ENCODE measurements around the gene CFAP221.

CFAP221 gene

GRCh38 chr2:119536707-119537106, 7.5 kb upstream of the CFAP221 start:
- DNase-seq (ENCODE audit: low read depth in 2 of 2), result no peak

GRCh38 chr2:119537792-119538191, 6.5 kb upstream of the CFAP221 start:
- DNase-seq (ENCODE audit: low read depth in 2 of 2), result no peak

GRCh38 chr2:119541476-119541875, 2.8 kb upstream of the CFAP221 start:
- no peak for DNase-seq (ENCODE audit: low read depth in 2 of 2)

- DNase-seq (ENCODE audit: low read depth in 2 of 2), result no peak
Observed at GRCh38 chr2:119544939-119545475, 758 bp downstream of the CFAP221 start.

GRCh38 chr2:119545754-119546446, 1.7 kb downstream of the CFAP221 start:
- DNase-seq (ENCODE audit: low read depth in 2 of 2), result no peak

- no peak for DNase-seq (ENCODE audit: low read depth in 2 of 2)
Observed at GRCh38 chr2:119546447-119546767, 2.2 kb downstream of the CFAP221 start.

GRCh38 chr2:119548516-119549120, 4.4 kb downstream of the CFAP221 start:
- no peak for DNase-seq (ENCODE audit: low read depth in 2 of 2)

GRCh38 chr2:119549241-119549640, 5.0 kb downstream of the CFAP221 start:
- DNase-seq (ENCODE audit: low read depth in 2 of 2), result no peak

- DNase-seq (ENCODE audit: low read depth in 2 of 2), result no peak
Observed at GRCh38 chr2:119550346-119550745, 6.1 kb downstream of the CFAP221 start.

GRCh38 chr2:119550856-119551255, 6.6 kb downstream of the CFAP221 start:
- no peak for DNase-seq (ENCODE audit: low read depth in 2 of 2)

GRCh38 chr2:119552902-119553301, 8.7 kb downstream of the CFAP221 start:
- no peak for DNase-seq (ENCODE audit: low read depth in 2 of 2)

GRCh38 chr2:119553687-119554344, 9.6 kb downstream of the CFAP221 start:
- DNase-seq (ENCODE audit: low read depth in 2 of 2), result no peak

- DNase-seq (ENCODE audit: low read depth in 2 of 2), result no peak
Observed at GRCh38 chr2:119565481-119565880, 21.2 kb downstream of the CFAP221 start.

- no peak for DNase-seq (ENCODE audit: low read depth in 2 of 2)
Observed at GRCh38 chr2:119567292-119567691, 23.0 kb downstream of the CFAP221 start.

GRCh38 chr2:119574108-119574815, 30.0 kb downstream of the CFAP221 start:
- no peak for DNase-seq (ENCODE audit: low read depth in 2 of 2)

- no peak for DNase-seq (ENCODE audit: low read depth in 2 of 2)
Observed at GRCh38 chr2:119574864-119575263, 30.6 kb downstream of the CFAP221 start.

GRCh38 chr2:119575439-119575838, 31.2 kb downstream of the CFAP221 start:
- DNase-seq (ENCODE audit: low read depth in 2 of 2), result no peak

- no peak for DNase-seq (ENCODE audit: low read depth in 2 of 2)
Observed at GRCh38 chr2:119579424-119580295, 35.4 kb downstream of the CFAP221 start.

GRCh38 chr2:119580550-119581072, 36.4 kb downstream of the CFAP221 start:
- no peak for DNase-seq (ENCODE audit: low read depth in 2 of 2)

- no peak for DNase-seq (ENCODE audit: low read depth in 2 of 2)
Observed at GRCh38 chr2:119583291-119583690, 39.0 kb downstream of the CFAP221 start.

GRCh38 chr2:119584469-119584868, 40.2 kb downstream of the CFAP221 start:
- no peak for DNase-seq (ENCODE audit: low read depth in 2 of 2)

Measured in stimulated activated CD4-positive, alpha-beta T cell treated with anti-CD3 and anti-CD28 coated beads, Interleukin-15, amount 100 ng/mL, for 48 hours (primary cell).